KOPT-K1 (cell line): ENCODE measurements around the gene TMEM213.

Experiments
- H3K27ac ChIP-seq: fragments of 200-600 bp; sonication (generic); 2 replicates; pipeline ENCODE4 v1.5.1; 2016; ENCODE audit warnings: antibody characterized with exemption, mild to moderate bottlenecking, low read depth, low read length; ENCODE audit not compliant: poor library complexity, severe bottlenecking
- H3K36me3 ChIP-seq: fragments of 200-600 bp; sonication (generic); 2 replicates; pipeline ENCODE4 v1.5.1; 2017; ENCODE audit warnings: antibody characterized with exemption, mild to moderate bottlenecking, low read length, moderate library complexity; ENCODE audit not compliant: insufficient read depth
- H3K9me3 ChIP-seq: fragments of 200-600 bp; sonication (generic); 2 replicates; pipeline ENCODE4 v1.5.1; 2017; ENCODE audit warnings: antibody characterized with exemption, low read length, mild to moderate bottlenecking; ENCODE audit not compliant: insufficient read depth, poor library complexity, severe bottlenecking

TMEM213 gene

DNA sequence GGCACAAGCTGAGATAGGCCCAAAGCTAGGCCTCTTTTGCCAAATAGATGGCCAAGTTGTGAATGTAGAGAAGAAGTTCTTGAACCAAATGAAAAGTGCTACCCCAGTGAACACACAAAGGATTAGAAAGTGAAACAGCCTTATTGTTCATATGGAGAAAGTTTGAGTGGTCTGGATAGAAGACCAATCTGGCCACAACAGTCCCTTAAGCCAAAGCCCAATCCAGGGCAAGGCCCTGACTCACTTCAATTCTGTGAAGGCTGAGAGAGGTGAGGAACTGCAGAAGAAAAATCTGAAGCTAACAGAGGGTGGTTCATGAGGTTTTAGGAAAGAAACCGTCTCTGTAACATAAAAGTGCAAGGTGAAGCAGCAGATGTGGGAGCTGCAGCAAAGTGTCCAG, 18.9 kb downstream of the TMEM213 start:
- no peak overlapping the region for H3K27ac ChIP-seq
- H3K9me3 ChIP-seq, result no peaks in the 10 kb centered on the region
- no peaks in the 10 kb centered on the region for H3K36me3 ChIP-seq

DNA sequence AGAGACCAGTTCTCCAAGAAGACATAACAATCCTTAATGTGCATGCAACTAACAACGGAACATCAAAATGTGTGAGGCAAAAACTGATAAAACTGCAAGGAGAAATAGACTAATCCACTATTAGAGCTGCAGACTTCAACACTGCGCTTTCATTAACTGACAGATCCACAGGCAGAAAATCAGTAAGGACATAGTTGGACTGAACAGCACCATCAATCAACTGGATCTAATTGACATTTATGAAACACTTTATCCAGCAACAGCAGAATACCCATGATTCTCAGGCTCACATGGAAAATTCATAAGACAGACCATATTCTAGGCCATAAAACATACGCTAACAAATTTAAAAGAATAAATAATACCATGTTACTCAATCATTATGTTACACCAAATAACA, 21.8 kb downstream of the TMEM213 start:
- Histone ChIP-seq H3K36me3 (no peaks in the 10 kb centered on the region), H3K9me3 (no peaks in the 10 kb centered on the region), H3K27ac (no peak overlapping the region)

DNA sequence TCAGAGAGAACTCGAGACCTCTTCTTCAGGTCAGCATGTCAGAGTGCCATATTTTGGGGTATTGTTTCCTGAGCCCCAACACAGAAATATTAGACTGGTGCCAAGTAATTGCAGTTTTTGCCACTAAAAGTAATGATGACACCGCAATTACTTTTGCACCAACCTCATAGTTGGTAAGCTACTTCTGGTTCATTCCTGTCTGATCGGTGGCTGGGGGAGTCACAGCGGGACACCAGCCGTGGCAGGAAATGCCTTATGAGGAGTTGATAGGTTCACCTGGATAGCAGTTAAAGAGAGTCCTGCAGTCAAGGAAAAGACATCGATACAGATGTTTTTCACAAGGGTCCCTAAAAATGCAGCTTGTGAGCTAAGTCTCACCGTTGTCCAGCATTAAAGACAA, 24.1 kb downstream of the TMEM213 start:
- Histone ChIP-seq H3K9me3 (peaks cover 7% of the 10 kb centered on the region), H3K36me3 (no peaks in the 10 kb centered on the region), H3K27ac (no peak overlapping the region)

DNA sequence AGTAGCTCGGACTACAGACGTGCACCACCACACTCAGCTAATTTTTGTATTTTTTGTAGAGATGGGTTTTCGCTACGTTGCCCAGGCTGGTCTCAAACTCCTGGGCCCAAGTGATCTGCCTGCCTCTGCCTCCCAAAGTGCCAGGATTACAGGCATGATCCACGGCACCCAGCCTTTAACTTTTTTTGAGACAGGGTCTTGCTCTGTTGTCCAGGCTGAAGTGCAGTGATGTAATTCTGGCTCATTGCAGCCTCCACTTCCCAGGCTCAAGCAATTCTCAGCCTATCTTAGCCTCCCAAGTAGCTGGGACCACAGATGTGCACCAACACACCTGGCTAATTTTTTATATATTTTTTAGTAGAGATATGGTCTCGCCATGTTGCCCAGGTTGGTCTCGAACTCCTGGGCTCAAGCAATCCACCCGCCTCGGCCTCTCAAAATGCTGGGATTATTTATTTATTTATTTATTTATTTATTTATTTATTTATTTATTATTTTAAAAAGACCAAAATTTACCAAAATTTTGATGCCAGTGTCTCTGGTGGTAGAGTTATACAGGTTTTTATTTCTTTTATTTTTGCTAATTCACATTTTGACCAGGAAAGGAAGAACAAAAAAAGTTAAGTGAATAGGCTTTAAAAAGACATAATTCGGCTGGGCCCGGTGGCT, 25.2 kb downstream of the TMEM213 start:
- H3K9me3 ChIP-seq, result peaks cover 7% of the 10 kb centered on the region
- no peaks in the 10 kb centered on the region for H3K36me3 ChIP-seq
- H3K27ac ChIP-seq, result no peak overlapping the region

DNA sequence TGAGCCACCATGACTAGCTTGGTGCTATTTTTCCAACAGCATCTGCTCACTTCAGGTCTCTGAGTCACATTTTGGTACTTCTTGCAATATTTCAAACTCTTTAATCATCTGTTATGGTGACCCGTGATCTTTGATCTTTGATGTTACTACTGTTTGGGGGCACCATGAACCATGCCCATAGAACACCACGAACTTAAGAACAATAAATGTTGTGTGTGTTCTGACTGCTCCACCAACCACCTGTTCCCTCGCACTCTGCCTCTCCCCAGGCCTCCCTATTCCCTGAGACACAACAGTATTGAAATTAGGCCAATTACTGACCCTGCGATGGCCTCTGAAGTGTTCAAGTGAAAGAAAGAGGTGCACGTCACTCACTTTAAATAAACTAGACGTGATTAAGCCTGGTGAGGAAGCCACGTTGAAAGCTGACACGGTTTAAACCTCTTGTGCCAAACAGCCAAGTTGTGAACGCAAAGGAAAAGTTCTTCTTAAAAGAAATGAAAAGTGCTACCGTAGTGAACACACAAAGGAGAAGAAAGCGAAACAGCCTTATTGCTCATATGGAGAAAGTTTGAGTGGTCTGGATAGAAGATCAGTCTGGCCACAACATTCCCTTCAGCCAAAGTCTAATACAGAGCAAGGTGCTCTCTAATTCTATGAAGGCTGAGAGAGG, 27.4 kb downstream of the TMEM213 start:
- Histone ChIP-seq H3K27ac (no peak overlapping the region), H3K36me3 (no peaks in the 10 kb centered on the region), H3K9me3 (peaks cover 7% of the 10 kb centered on the region)

DNA sequence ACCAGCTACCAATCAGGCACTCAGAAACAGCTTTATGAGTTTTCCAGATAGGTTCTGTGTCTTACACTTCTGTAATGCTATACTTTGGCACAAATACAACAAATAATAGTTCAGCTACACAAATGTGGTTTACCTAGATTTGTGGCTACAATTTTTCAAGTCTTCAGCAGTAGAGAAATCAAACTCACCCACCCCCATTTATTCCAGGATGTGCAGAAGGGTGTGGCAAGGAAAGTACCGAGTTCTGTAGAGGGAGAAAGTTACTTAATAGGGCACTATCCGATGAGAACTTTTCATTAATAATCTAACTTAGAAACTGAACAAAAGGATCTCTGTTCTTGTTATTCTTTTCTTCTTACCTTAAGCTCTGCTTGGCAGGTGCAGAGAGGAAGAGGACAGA, 30.5 kb downstream of the TMEM213 start:
- no peak overlapping the region for H3K27ac ChIP-seq
- no peaks in the 10 kb centered on the region for H3K36me3 ChIP-seq

DNA sequence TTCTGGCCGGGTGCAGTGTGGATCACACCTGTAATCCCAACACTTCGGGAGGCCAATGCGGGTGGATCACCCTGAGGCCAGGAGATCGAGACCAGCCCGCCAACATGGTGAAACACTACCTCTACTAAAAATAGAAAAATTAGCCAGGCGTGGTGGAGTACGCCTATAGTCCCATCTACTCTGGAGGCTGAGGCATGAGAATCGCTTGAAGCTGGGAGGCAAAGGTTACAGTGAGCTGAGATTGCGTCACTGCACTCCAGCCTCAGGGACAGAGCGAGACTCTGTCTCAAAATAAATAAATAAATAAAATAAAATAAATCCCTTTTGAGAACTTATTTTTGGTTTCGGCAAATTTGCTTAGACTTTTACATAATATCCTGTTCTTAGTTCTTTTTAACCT, 31.5 kb downstream of the TMEM213 start:
- Histone ChIP-seq H3K27ac (no peak overlapping the region), H3K36me3 (no peaks in the 10 kb centered on the region), H3K9me3 (peaks cover 7% of the 10 kb centered on the region)

More for the DNA sequence above, 30.5 kb downstream of the TMEM213 start:
- H3K9me3 ChIP-seq, result peaks cover 7% of the 10 kb centered on the region

DNA sequence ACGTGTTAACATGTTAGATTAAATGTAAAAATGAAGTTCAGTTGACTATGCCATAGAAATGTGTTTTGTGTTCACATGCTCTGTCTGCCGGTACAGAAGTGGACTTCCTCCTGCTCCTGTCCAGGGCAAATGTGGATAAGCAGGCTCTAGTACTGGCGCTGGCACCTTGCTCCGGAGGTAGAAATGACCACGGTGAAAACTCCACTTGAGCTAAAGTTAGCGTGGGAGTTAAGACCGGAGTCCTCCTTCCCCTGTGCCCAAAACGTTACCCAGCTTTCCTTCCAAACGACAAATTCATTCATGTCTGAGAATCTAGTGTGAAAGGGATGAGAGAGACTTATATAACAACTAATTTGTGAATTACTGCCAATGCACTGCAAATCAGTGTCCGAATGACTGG, 35.2 kb downstream of the TMEM213 start:
- Histone ChIP-seq H3K36me3 (no peaks in the 10 kb centered on the region), H3K27ac (no peak overlapping the region), H3K9me3 (no peaks in the 10 kb centered on the region)

DNA sequence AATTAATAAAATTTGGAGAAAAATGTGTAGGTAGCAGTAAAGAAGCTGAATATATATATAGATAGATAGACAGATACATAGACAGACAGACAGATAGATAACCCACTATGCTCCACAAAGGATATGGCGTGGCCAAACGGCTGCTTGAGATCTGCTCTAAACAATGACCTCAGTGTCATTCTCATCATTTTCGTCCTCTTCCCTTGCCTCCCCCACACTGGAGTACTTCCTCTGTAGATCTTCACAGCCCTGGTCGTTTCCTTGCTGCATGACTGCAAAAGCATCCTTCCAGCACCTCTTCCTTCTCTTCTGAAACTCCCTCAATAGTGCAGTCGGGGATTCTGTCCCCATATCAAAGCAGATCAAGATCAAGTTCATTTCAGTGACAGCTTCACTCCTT, 35.8 kb downstream of the TMEM213 start:
- Histone ChIP-seq H3K9me3 (no peaks in the 10 kb centered on the region), H3K27ac (no peak overlapping the region), H3K36me3 (no peaks in the 10 kb centered on the region)

DNA sequence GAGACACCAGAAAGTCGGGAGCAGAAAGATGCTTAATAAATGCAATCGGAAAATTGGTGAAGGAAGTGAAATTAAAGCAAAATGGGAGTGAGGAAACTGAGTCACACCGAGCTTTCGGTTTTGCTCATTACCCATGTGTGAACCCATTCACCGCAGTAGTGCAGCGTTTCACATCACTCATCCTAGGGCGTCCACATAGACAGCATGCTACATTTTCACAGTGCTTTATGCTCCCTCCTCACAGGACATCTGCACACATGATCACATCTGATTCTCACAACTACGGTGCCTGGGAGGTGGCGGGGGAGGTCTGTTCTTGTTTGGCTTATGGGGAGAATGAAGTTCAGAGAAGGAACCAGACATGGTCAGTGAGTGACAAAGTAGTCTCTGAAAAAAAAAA, 36.8 kb downstream of the TMEM213 start:
- Histone ChIP-seq H3K27ac (no peak overlapping the region), H3K9me3 (no peaks in the 10 kb centered on the region)

DNA sequence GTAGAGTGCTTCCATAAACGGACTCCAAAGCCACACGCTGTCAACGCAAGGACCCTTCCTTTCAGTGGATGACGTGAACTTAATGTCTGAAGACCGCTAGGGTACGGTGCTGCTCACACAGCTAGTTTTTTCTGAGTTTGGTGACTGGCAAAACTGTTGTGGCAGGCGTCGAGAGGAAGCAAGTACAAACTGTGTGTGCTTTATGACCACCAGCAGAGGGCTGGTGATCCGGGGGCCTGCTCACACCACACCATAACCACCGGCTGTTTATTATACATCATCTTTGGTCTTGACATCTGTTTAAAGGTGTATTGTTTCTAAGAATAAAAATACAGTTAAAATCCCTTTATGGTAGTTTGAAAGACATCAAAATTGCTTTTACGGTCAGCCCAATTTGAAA, 37.3 kb downstream of the TMEM213 start:
- Histone ChIP-seq H3K9me3 (no peaks in the 10 kb centered on the region), H3K27ac (no peak overlapping the region), H3K36me3 (no peaks in the 10 kb centered on the region)

More for the DNA sequence above, 36.8 kb downstream of the TMEM213 start:
- no peaks in the 10 kb centered on the region for H3K36me3 ChIP-seq

DNA sequence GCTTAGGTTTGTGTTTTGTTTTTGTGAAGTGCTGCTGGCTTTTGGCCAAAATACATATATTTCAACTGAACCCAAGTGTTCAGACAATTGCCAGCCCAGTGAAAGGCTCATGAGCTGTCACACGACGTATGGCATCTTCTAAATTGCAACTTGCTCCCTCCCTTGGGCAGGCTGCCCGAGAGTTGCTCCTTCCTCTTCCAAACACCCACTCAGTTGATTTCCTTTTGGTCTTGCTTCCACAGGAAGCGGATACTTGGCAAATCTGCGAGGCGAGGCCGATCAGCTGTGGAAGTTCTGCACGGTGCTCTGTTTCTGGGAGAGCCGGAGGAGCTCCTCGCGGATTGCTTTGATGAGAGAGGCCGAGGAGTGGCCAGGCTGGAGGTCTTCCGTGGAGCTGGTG, 39.8 kb downstream of the TMEM213 start:
- no peaks in the 10 kb centered on the region for H3K36me3 ChIP-seq

DNA sequence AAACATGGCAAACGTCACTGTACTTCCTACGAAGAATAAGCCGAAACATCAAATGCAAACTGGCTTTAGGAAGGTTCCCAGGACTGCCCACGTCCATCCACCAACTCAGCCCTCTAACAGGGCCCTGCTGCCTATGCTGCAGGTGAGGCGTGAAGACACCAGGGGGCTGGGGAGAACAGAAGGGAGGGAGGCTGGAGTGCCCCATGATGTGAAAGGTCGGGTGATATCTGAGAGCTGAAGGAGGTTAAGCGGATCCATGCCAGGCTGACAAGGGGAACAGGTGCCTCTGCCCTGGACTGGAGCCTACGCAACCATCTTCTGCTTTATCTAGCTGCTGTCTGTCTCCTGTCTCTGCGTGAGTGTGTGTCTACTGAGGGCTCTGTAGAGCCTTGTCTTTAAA, 40.4 kb downstream of the TMEM213 start:
- Histone ChIP-seq H3K9me3 (no peaks in the 10 kb centered on the region), H3K27ac (no peak overlapping the region), H3K36me3 (no peaks in the 10 kb centered on the region)

More for the DNA sequence above, 39.8 kb downstream of the TMEM213 start:
- H3K9me3 ChIP-seq, result no peaks in the 10 kb centered on the region
- H3K27ac ChIP-seq, result no peak overlapping the region

DNA sequence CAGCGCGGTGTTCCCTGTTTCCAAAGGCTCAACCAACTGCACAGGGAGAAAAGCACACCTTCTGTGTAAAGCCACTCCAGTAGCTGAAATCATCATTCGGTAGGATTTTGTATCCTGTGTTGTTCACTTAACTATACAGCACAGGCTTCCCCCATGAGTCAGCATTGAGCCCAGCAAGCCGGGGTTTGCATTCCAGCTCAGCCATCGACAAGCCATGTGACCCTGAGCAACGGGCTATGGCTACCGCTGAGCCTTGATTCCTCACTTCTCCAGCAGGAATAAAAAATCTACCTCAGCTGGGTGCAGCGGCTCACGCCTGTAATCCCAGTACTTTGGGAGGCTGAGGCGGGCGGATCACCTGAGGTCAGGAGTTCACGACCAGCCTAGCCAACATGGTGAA, 44.3 kb downstream of the TMEM213 start:
- Histone ChIP-seq H3K27ac (no peak overlapping the region), H3K36me3 (no peaks in the 10 kb centered on the region)

DNA sequence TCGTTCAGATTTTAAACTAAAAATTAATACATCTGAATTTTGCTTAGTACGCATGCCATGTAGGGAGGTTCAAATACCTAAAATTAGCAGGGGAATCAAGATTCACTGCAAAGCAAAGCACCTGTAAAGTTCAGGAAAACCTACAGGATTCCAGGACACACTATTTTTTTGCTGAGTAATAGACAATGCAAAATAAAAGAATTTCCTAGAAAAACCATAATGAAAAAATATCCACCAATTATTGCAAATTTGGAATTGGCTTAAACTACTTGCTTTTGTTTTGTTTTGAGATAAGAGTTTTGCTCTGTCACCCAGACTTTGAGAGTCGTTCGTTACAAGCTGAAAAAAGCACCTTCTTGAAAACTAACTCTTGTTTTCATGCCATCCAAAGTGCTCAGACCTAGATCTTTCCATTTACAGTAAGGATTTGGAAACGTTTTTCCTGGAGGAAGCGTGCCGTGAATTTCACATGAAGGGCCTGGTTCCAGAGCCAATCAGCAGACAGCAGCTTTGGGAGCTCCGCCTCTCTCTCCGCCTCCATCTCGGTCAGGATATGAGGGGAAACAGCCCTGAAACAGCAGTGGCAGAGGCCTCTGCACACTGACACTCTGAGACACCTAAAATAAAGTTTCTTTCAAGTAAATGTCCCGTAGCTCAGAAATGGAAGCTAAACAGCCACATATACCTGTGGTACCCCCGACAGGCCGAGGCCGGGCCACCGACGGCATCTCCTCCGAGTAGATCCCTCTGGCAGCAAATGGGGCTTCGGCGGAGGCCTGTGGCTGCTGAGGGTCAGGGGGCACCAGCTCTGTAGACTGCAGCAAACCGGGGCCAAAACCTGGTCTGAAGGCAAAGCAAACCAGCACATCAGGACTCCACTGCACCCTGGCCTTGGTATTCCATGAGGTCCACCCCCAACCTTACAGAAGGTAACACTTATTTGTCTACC, 46.1 kb downstream of the TMEM213 start:
- Histone ChIP-seq H3K9me3 (no peaks in the 10 kb centered on the region), H3K27ac (no peak overlapping the region), H3K36me3 (no peaks in the 10 kb centered on the region)

More for the DNA sequence above, 44.3 kb downstream of the TMEM213 start:
- H3K9me3 ChIP-seq, result no peaks in the 10 kb centered on the region
